Activated T-cell treated with anti-CD3 and anti-CD28 coated beads for 48 hours (primary cell): ENCODE measurements around the gene AWAT1.
A peak's percentile ranks its signal among the peaks of the same experiment; 100 is the strongest.
"Not testable (repeated sequence)": the region's sequence is repeated elsewhere in the genome, so short reads cannot be mapped to it uniquely, and the experiment has no call there.

Source experiments
- DNase-seq: peaks from one replicate; pipeline ENCODE4 v3.0.0-alpha.2; 2020; ENCODE audit warnings: low read depth

The AWAT1 gene

GRCh38 chrX:70234355-70234754, at the start of gene AWAT1:
Gene AWAT1, plus strand, starts transcription at chrX:70234655. Its CDS starts 41 bp downstream, at chrX:70234696.
- DNase-seq: no peak

- DNase-seq: no peak
Measured at GRCh38 chrX:70190225-70190624, 44.2 kb upstream of the AWAT1 start.

GRCh38 chrX:70196961-70197720, 37.3 kb upstream of the AWAT1 start:
- peak; percentile 41 for DNase-seq

- no peak for DNase-seq
Measured at GRCh38 chrX:70201732-70202131, 32.7 kb upstream of the AWAT1 start.

- DNase-seq: no peak
Measured at GRCh38 chrX:70208479-70208878, 26.0 kb upstream of the AWAT1 start.

- not testable (repeated sequence) for DNase-seq
Measured at GRCh38 chrX:70209570-70209969, 24.9 kb upstream of the AWAT1 start.

GRCh38 chrX:70219938-70220764, 14.3 kb upstream of the AWAT1 start:
- DNase-seq: no peak

- DNase-seq: no peak
Measured at GRCh38 chrX:70226048-70226447, 8.4 kb upstream of the AWAT1 start.

- DNase-seq: no peak
Measured at GRCh38 chrX:70226687-70227086, 7.8 kb upstream of the AWAT1 start.

GRCh38 chrX:70231666-70232065, 2.8 kb upstream of the AWAT1 start:
- DNase-seq: no peak

- DNase-seq: no peak
Measured at GRCh38 chrX:70240751-70241150, 6.3 kb downstream of the AWAT1 start.

- no peak for DNase-seq
Measured at GRCh38 chrX:70241501-70241900, 7.0 kb downstream of the AWAT1 start.

GRCh38 chrX:70243601-70244000, 9.1 kb downstream of the AWAT1 start:
- DNase-seq: not testable (repeated sequence)

GRCh38 chrX:70244881-70245280, 10.4 kb downstream of the AWAT1 start:
- DNase-seq: no peak

- DNase-seq: no peak
Measured at GRCh38 chrX:70247252-70247651, 12.8 kb downstream of the AWAT1 start.

GRCh38 chrX:70252491-70252890, 18.0 kb downstream of the AWAT1 start:
- DNase-seq: no peak

GRCh38 chrX:70253377-70254062, 19.1 kb downstream of the AWAT1 start:
- DNase-seq: no peak

GRCh38 chrX:70254063-70254400, 19.6 kb downstream of the AWAT1 start:
- no peak for DNase-seq

GRCh38 chrX:70254909-70255308, 20.5 kb downstream of the AWAT1 start:
- no peak for DNase-seq

GRCh38 chrX:70255452-70255851, 21.0 kb downstream of the AWAT1 start:
- DNase-seq: no peak

- no peak for DNase-seq
Measured at GRCh38 chrX:70257423-70258288, 23.2 kb downstream of the AWAT1 start.

GRCh38 chrX:70260104-70260503, 25.6 kb downstream of the AWAT1 start, which contains the start of gene P2RY4:
Gene P2RY4, minus strand, starts transcription at chrX:70260204. Its CDS starts 580 bp downstream, at chrX:70259624.
- DNase-seq: no peak
